CD4-positive, alpha-beta T cell (primary cell): ENCODE measurements around the gene CCDC174. TPM values are rescaled to one million over a fixed set of nuclear protein-coding genes. Genes with fewer than 3 reads are reported as not detected.

ENCODE experiments used
- ATAC-seq: fragments of 200-7000 bp; cut with Tn5 transposase; one replicate; pipeline ENCODE4 v1.10.0; 2022; ENCODE audit warnings: mild to moderate bottlenecking; ENCODE audit not compliant: poor library complexity
- CTCF ChIA-PET: fragments of 350-600 bp; sonication (Branson Sonifier 250); formaldehyde crosslinking; loops from one replicate; lab custom pipeline; 2021; ENCODE audit warnings: antibody characterized with exemption, inconsistent platforms; lab: Charles Lee
- POLR2A ChIA-PET: fragments of 350-600 bp; sonication (Branson Sonifier 250); formaldehyde crosslinking; loops from one replicate; lab custom pipeline; 2021; ENCODE audit warnings: antibody characterized with exemption, inconsistent platforms; lab: Charles Lee
- DNase-seq, 14 experiments: peaks; one replicate each; pipeline ENCODE4 v3.0.0-alpha.2; 2013 to 2020; ENCODE audit warnings: mixed read lengths in 2 of 14
- H3K27ac ChIP-seq, 2 donors: one replicate each; pipeline versions ENCODE4 v1.5.1 to v1.7.0; 2013; ENCODE audit warnings: low read length in 2 of 2, low read depth in 1 of 2, mild to moderate bottlenecking in 1 of 2
- H3K27me3 ChIP-seq, 2 experiments: 1 replicate in 1 of 2; 2 replicates in 1 of 2; pipeline versions ENCODE4 v1.6.1 to v1.7.0; 2013; ENCODE audit warnings: low read length in 2 of 2, control low read depth in 1 of 2, mild to moderate bottlenecking in 1 of 2, moderate library complexity in 1 of 2; ENCODE audit not compliant: insufficient read depth in 2 of 2, control insufficient read depth in 1 of 2
- H3K36me3 ChIP-seq: one replicate; pipeline ENCODE4 v1.6.1; 2013; ENCODE audit warnings: low read length, control low read depth; ENCODE audit not compliant: insufficient read depth
- H3K4me1 ChIP-seq: one replicate; pipeline ENCODE4 v1.6.1; 2013; ENCODE audit warnings: low read length, control low read depth; ENCODE audit not compliant: insufficient read depth
- H3K4me3 ChIP-seq: one replicate; pipeline ENCODE4 v1.5.1; 2013; ENCODE audit warnings: mild to moderate bottlenecking, low read length, moderate library complexity
- H3K9me3 ChIP-seq, 2 experiments: 1 replicate in 1 of 2; 2 replicates in 1 of 2; pipeline versions ENCODE4 v1.6.1 to v1.7.0; 2013; ENCODE audit warnings: low read length in 2 of 2, mild to moderate bottlenecking in 2 of 2, control low read depth in 1 of 2, moderate library complexity in 1 of 2; ENCODE audit not compliant: control insufficient read depth in 1 of 2, insufficient read depth in 1 of 2
- H3K27ac Mint-ChIP-seq: one replicate; pipeline ENCODE4 v1.8.0; 2020; ENCODE audit warnings: mixed read lengths
- H3K27me3 Mint-ChIP-seq: one replicate; pipeline ENCODE4 v1.8.0; 2021; ENCODE audit warnings: mixed read lengths
- H3K36me3 Mint-ChIP-seq: one replicate; pipeline ENCODE4 v1.8.0; 2021; ENCODE audit warnings: low read depth, mixed read lengths
- H3K4me1 Mint-ChIP-seq: one replicate; pipeline ENCODE4 v1.8.0; 2021; ENCODE audit warnings: low read depth, mixed read lengths
- H3K4me3 Mint-ChIP-seq: one replicate; pipeline ENCODE4 v1.8.0; 2020; ENCODE audit warnings: mild to moderate bottlenecking, mixed read lengths
- H3K9me3 Mint-ChIP-seq: one replicate; pipeline ENCODE4 v1.8.0; 2020; ENCODE audit warnings: mixed read lengths
- intact Hi-C, 2 experiments: fragments of 100-400 bp; cut with DNase I in 1 of 2; cut with micrococcal nuclease in 1 of 2; formaldehyde crosslinking; loops; one replicate each; pipeline versions ENCODE4 v1.15.1 to v1.9.0; 2023 to 2025; cut with DNase I, micrococcal nuclease
- total RNA-seq, 174 experiments: library from RNA in 2 of 174; stranded (reverse) in 2 of 174; gene quantifications; one replicate each; pipeline ENCODE4 v1.2.3 and lab custom pipeline; 2021 to 2026
- TF ChIP-seq, protein P1 (sequence below): fragments of 200-600 bp; IDR thresholded peaks from one replicate; pipeline ENCODE4 v1.8.0; 2022; ENCODE audit warnings: antibody characterized with exemption, mild to moderate bottlenecking

Gene CCDC174
- total RNA-seq, 2 experiments from 2014 or later: 32.9 to 37.5 TPM

- H3K27ac Mint-ChIP-seq: no peak overlapping the region
- peaks cover 28% of the 10 kb centered on the region for H3K4me1 Mint-ChIP-seq
- no peak overlapping the region for H3K4me3 Mint-ChIP-seq
- TF ChIP-seq, protein P1, sequence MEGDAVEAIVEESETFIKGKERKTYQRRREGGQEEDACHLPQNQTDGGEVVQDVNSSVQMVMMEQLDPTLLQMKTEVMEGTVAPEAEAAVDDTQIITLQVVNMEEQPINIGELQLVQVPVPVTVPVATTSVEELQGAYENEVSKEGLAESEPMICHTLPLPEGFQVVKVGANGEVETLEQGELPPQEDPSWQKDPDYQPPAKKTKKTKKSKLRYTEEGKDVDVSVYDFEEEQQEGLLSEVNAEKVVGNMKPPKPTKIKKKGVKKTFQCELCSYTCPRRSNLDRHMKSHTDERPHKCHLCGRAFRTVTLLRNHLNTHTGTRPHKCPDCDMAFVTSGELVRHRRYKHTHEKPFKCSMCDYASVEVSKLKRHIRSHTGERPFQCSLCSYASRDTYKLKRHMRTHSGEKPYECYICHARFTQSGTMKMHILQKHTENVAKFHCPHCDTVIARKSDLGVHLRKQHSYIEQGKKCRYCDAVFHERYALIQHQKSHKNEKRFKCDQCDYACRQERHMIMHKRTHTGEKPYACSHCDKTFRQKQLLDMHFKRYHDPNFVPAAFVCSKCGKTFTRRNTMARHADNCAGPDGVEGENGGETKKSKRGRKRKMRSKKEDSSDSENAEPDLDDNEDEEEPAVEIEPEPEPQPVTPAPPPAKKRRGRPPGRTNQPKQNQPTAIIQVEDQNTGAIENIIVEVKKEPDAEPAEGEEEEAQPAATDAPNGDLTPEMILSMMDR: no peak
- H3K4me3 ChIP-seq: no peak overlapping the region
- peaks cover 7% of the 10 kb centered on the region for H3K36me3 Mint-ChIP-seq
- no peaks in the 10 kb centered on the region for H3K36me3 ChIP-seq
- intact Hi-C loops: loop anchor here in 1 of 2 experiments (5.0 to 10.0 kb wide), 3 partner anchors 750 to 1980 kb away; partner anchors contain the start of genes BTD and HACL1
- peaks cover 2% of the 10 kb centered on the region for H3K9me3 Mint-ChIP-seq
- no peak for DNase-seq
- CTCF ChIA-PET: no interaction called here
- peaks cover 0 to 1% of the 10 kb centered on the region in 2 experiments for H3K27me3 ChIP-seq
- peaks cover 5% of the 10 kb centered on the region for H3K27me3 Mint-ChIP-seq
- POLR2A ChIA-PET: no interaction called here
- H3K4me1 ChIP-seq: peaks cover 14% of the 10 kb centered on the region
- no peak overlapping the region for H3K27ac ChIP-seq
- no peaks in the 10 kb centered on the region for H3K9me3 ChIP-seq
- no peak for ATAC-seq
These were observed 4.8 kb upstream of the CCDC174 start for GRCh38 chr3:14646589-14647413.

DNA sequence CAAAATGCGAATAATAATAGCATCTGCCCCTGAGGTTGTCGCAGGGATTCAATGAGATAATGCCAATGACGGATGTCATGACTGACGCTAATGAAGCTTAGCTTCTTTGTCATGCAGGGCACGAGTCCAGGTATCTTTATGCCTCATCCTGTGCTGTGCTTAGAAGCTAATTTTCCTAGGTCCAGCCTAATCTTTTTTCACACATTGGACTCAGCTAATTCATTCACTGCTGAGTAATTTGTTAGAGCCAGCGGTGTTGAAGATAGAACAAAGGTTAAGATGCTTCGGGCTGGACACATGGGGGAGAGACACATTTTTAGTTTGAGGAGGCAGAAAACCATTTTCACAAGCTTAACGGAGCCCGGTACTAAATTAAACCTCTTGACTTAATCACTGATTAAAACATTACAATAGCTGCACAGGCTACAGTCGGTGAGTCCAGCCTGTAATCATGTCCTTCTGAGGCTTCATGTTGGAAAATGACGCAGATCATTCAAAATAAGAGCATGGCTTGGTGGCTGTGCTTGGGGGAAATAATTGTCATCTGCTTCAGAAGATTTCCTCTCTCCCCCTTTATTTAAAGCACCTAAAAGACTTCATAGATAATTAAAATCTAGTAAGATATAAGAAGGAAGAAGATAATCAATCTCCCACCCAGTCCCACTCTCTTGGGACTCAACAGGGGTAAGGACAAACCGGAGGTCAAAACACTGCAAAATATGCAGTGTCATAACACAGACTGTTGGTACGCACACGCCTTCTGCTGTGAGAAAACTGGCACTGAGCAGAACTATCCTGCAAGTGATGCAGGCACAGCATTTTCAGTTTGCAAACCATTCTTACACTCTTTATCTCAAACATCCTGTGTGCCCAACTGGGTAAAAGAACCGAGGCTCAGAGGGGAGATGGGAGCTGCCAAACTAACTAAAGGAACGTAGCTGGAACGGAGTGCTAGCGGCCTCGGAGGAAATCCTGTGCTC is 3.3 kb upstream of the CCDC174 start:
- peaks cover 24% of the 10 kb centered on the region for H3K4me1 ChIP-seq
- ChIA-PET POLR2A (interaction anchor here (1.2 kb wide), 1 partner anchor 469 kb away, joined by 4 read pairs; the partner anchor contains the start of genes LSM3 and XPC), CTCF (no interaction called here)
- Mint-ChIP-seq H3K36me3 (peaks cover 13% of the 10 kb centered on the region), H3K27ac (peak overlapping the region; percentile 13), H3K27me3 (no peaks in the 10 kb centered on the region), H3K4me3 (peak overlapping the region; percentile 21), H3K4me1 (peaks cover 42% of the 10 kb centered on the region), H3K9me3 (peaks cover 2% of the 10 kb centered on the region)
- no peak overlapping the region for H3K27ac ChIP-seq
- ATAC-seq: no peak
- H3K36me3 ChIP-seq: no peaks in the 10 kb centered on the region
- no peaks in the 10 kb centered on the region for H3K27me3 ChIP-seq
- H3K4me3 ChIP-seq: no peak overlapping the region
- DNase-seq: no peak
- no peaks in the 10 kb centered on the region for H3K9me3 ChIP-seq
- TF ChIP-seq, protein P1: no peak
- intact Hi-C loops: loop anchor here in 1 of 2 experiments (5.0 to 10.0 kb wide), 3 partner anchors 751 to 1981 kb away; partner anchors contain the start of genes BTD and HACL1

GRCh38 chr3:14649466-14649865 is 2.1 kb upstream of the CCDC174 start:
- Histone ChIP-seq H3K4me3 (no peak overlapping the region), H3K27me3 (no peaks in the 10 kb centered on the region), H3K4me1 (peaks cover 29% of the 10 kb centered on the region), H3K9me3 (no peaks in the 10 kb centered on the region), H3K36me3 (no peaks in the 10 kb centered on the region), H3K27ac (no peak overlapping the region)
- CTCF ChIA-PET: no interaction called here
- Mint-ChIP-seq H3K27ac (peak overlapping the region; percentile 13), H3K4me3 (peak overlapping the region; percentile 87), H3K4me1 (peaks cover 50% of the 10 kb centered on the region), H3K36me3 (peaks cover 21% of the 10 kb centered on the region), H3K27me3 (no peaks in the 10 kb centered on the region), H3K9me3 (peaks cover 2% of the 10 kb centered on the region)
- POLR2A ChIA-PET: interaction anchor here (1.2 kb wide), 1 partner anchor 471 kb away, joined by 4 read pairs; the partner anchor contains the start of genes LSM3 and XPC
- DNase-seq (no peak), ATAC-seq (no peak)
- intact Hi-C loops: loop anchor here in 1 of 2 experiments (5.0 to 10.0 kb wide), 3 partner anchors 752 to 1982 kb away; partner anchors contain the start of genes BTD and HACL1
- TF ChIP-seq, protein P1: no peak
